Cardiac muscle cell (in vitro differentiated cells and primary cell): ENCODE data around the gene FARS2. TPM values are rescaled to one million over a fixed set of nuclear protein-coding genes. Genes with fewer than 3 reads are reported as not detected.

Experiments used
- DNase-seq, 2 donors: peaks; one replicate each; pipeline versions ENCODE4 v3.0.0 to v3.0.0-alpha.2; 2010 to 2017; ENCODE audit warnings: low read depth in 1 of 2, low spot score in 1 of 2
- H3K27ac ChIP-seq: fragments of 200-600 bp; sonication (generic); 2 replicates; pipeline ENCODE4 v1.5.1; 2016
- H3K27me3 ChIP-seq: fragments of 200-600 bp; sonication (generic); 2 replicates; pipeline ENCODE4 v1.6.0; 2016; ENCODE audit warnings: control low read depth
- H3K36me3 ChIP-seq: fragments of 200-600 bp; sonication (generic); 2 replicates; pipeline ENCODE4 v1.5.1; 2016; ENCODE audit warnings: control low read depth
- H3K4me1 ChIP-seq: fragments of 200-600 bp; sonication (generic); 2 replicates; pipeline ENCODE4 v1.8.1; 2017; ENCODE audit warnings: low read depth, mild to moderate bottlenecking, mixed run types
- H3K4me3 ChIP-seq: fragments of 200-600 bp; sonication (generic); 2 replicates; pipeline ENCODE4 v1.5.1; 2016; ENCODE audit warnings: mild to moderate bottlenecking
- H3K9me3 ChIP-seq: fragments of 200-600 bp; sonication (generic); 2 replicates; pipeline ENCODE4 v1.5.1; 2017; ENCODE audit warnings: low read depth, mild to moderate bottlenecking, control low read depth
- polyA plus RNA-seq: library from polyadenylated mRNA; unstranded; fragments of >200 nt; fragmentation: Nextera tagmentation; extraction: Ambion mirVana; gene quantifications from 2 replicates; pipeline ENCODE4 v1.2.1, GENCODE V29; 2016
- total RNA-seq: library from RNA; depleted of rRNA; stranded (reverse); fragments of >200 nt; gene quantifications from 2 replicates; pipeline ENCODE4 v1.2.3, GENCODE V29; 2016
- TF ChIP-seq, protein P1 (sequence below): IDR thresholded peaks from 2 replicates; pipeline ENCODE4 v1.5.1; 2012; ENCODE audit warnings: low read depth, mild to moderate bottlenecking, low read length

Gene FARS2
- total and polyA plus RNA-seq, 2 experiments from 2014 or later, result 12.4 to 22.5 TPM

- peaks cover 18% of the 10 kb centered on the region for H3K4me1 ChIP-seq
- H3K27me3 ChIP-seq, result no peaks in the 10 kb centered on the region
- TF ChIP-seq, protein P1, sequence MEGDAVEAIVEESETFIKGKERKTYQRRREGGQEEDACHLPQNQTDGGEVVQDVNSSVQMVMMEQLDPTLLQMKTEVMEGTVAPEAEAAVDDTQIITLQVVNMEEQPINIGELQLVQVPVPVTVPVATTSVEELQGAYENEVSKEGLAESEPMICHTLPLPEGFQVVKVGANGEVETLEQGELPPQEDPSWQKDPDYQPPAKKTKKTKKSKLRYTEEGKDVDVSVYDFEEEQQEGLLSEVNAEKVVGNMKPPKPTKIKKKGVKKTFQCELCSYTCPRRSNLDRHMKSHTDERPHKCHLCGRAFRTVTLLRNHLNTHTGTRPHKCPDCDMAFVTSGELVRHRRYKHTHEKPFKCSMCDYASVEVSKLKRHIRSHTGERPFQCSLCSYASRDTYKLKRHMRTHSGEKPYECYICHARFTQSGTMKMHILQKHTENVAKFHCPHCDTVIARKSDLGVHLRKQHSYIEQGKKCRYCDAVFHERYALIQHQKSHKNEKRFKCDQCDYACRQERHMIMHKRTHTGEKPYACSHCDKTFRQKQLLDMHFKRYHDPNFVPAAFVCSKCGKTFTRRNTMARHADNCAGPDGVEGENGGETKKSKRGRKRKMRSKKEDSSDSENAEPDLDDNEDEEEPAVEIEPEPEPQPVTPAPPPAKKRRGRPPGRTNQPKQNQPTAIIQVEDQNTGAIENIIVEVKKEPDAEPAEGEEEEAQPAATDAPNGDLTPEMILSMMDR, result no peak
- H3K27ac ChIP-seq, result no peak overlapping the region
- no peak overlapping the region for H3K4me3 ChIP-seq
- H3K9me3 ChIP-seq, result no peaks in the 10 kb centered on the region
- no peak for DNase-seq
- no peaks in the 10 kb centered on the region for H3K36me3 ChIP-seq
Observed at GRCh38 chr6:5412017-5412416, 150.7 kb downstream of the FARS2 start.

GRCh38 chr6:5412663-5413062 lies 151.3 kb downstream of the FARS2 start:
- no peak for DNase-seq
- TF ChIP-seq, protein P1, result no peak
- H3K27ac ChIP-seq, result no peak overlapping the region
- no peaks in the 10 kb centered on the region for H3K9me3 ChIP-seq
- H3K27me3 ChIP-seq, result no peaks in the 10 kb centered on the region
- H3K36me3 ChIP-seq, result no peaks in the 10 kb centered on the region
- no peak overlapping the region for H3K4me3 ChIP-seq
- peaks cover 18% of the 10 kb centered on the region for H3K4me1 ChIP-seq

DNA sequence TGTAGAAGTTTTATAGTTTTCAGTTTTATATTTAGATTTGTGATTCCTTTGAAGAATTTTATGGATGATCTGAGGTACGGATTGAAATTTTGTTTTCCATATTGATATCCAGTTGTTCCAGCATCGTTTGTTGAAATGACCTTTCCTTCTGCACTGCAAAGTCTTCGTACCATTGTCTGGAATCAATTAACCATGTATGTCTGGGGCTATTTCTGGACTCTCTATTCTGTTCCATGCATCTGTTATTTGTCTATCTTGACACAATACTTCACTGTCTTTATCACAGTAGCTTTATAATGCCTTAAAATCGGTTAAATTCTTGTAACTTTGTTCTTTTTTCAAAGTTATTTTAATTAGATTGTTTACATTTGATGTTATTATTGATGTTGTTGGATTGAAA lies 154.9 kb downstream of the FARS2 start:
- TF ChIP-seq, protein P1, result no peak
- H3K4me1 ChIP-seq, result peaks cover 18% of the 10 kb centered on the region
- H3K36me3 ChIP-seq, result no peaks in the 10 kb centered on the region
- no peaks in the 10 kb centered on the region for H3K27me3 ChIP-seq
- H3K9me3 ChIP-seq, result no peaks in the 10 kb centered on the region
- DNase-seq, result peak in 1 of 2 donors; percentile 20
- no peak overlapping the region for H3K4me3 ChIP-seq
- H3K27ac ChIP-seq, result no peak overlapping the region

- TF ChIP-seq, protein P1, result peak; percentile 63
- DNase-seq, result peak; percentile 32 to 57
- Histone ChIP-seq H3K27ac (no peak overlapping the region), H3K4me3 (no peak overlapping the region), H3K9me3 (no peaks in the 10 kb centered on the region), H3K27me3 (no peaks in the 10 kb centered on the region), H3K36me3 (no peaks in the 10 kb centered on the region), H3K4me1 (no peaks in the 10 kb centered on the region)
Observed at GRCh38 chr6:5422321-5422915, 161.1 kb downstream of the FARS2 start.

DNA sequence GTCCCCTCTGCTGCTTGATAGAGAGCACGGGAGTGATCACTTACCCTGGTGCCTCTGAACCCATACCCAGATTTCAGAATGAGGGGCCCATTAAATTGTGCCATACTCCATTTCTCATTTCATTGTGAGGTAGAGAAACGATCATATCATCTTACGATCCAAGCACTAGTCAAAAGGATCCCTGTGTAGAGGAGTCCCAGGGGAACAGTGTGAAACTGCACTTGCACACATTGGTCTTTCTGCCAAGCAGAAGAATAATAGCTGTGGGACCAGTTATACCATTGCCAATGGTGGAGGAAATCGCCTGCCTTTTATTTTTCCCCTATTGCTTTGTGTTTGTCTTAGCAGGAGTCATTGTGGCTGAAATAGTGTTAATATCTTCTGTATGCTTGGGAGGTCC lies 161.9 kb downstream of the FARS2 start:
- TF ChIP-seq, protein P1, result no peak
- Histone ChIP-seq H3K36me3 (no peaks in the 10 kb centered on the region), H3K27ac (no peak overlapping the region), H3K4me1 (no peaks in the 10 kb centered on the region), H3K27me3 (no peaks in the 10 kb centered on the region), H3K4me3 (no peak overlapping the region), H3K9me3 (no peaks in the 10 kb centered on the region)
- no peak for DNase-seq
